BE2C (cell line): ENCODE data around the gene HEATR1.

ENCODE experiments used
- DNase-seq: peaks from one replicate; pipeline ENCODE4 v3.0.0-alpha.2; 2020
- H3K27me3 ChIP-seq: fragments of 250-450 bp; sonication (Bioruptor Pico); 2 replicates; pipeline ENCODE4 v1.5.1; 2020; ENCODE audit warnings: mild to moderate bottlenecking
- H3K36me3 ChIP-seq: fragments of 250-450 bp; sonication (Bioruptor Pico); 2 replicates; pipeline ENCODE4 v1.5.1; 2020; ENCODE audit warnings: mild to moderate bottlenecking
- H3K4me1 ChIP-seq: fragments of 250-450 bp; sonication (Bioruptor Pico); 2 replicates; pipeline ENCODE4 v1.5.1; 2020
- H3K4me3 ChIP-seq: 2 replicates; pipeline ENCODE4 v1.5.1; 2011; ENCODE audit warnings: low read depth, low read length
- H3K9me3 ChIP-seq: fragments of 250-450 bp; sonication (Bioruptor Pico); 2 replicates; pipeline ENCODE4 v1.5.1; 2020
- CTCF ChIP-seq: IDR thresholded peaks from 2 replicates; pipeline ENCODE4 v1.5.1; 2012; ENCODE audit warnings: mild to moderate bottlenecking, low read depth, low read length

HEATR1 gene

DNA sequence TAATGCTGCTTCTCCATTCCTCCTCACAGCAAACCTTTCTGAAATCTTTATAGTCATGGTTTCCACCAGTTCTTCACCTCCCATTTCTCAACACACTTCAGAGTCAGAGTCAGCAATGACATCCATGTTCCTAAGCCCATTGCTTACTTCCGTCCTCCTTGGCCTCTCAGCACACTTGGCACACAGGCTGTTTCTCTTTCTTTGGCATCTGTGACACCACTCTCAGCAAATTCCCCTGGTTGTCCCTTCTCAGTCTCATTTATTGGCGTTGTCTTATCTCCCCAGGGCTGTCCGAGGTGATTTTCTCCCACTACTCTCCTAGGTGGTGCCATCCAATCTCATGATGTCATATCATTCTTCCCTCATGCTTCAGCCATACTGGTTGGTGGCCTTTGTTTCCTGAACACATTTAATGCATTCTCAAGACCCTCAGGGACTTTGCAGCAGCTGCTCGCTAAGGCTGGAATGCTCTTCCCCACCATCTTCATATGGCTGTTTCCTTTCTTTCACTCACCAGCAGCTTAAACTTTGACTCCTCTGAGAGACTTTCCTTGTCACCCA lies 83.8 kb downstream of the HEATR1 start:
- Histone ChIP-seq H3K4me1 (peaks cover 2% of the 10 kb centered on the region; the same call in 1 of the 2 replicates), H3K4me3 (no peak overlapping the region)
- TF ChIP-seq CTCF = no peak

DNA sequence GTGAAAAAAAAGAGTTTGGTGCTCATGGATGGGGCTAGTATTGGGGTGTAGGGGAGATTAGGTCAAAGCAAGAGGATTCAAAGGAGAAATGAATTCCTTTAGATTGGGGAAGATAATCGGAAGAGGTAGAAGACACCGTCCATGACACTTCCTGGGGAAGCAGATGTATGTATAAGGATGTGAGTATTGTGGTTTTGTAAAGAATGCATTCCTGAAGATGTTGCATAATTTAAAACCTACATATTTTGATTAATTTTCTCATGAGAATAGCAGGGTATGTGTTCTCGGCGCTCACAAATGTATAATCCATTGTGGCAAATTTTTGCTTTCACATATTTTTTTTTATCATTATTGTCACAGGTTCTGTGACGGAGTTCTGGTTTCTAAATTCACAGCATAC lies 86.0 kb downstream of the HEATR1 start:
- Histone ChIP-seq H3K4me3 (no peak overlapping the region), H3K4me1 (no peaks in the 10 kb centered on the region), H3K27me3 (no peaks in the 10 kb centered on the region), H3K9me3 (no peaks in the 10 kb centered on the region), H3K36me3 (no peaks in the 10 kb centered on the region)
- TF ChIP-seq CTCF = no peak
- DNase-seq = no peak

More for the DNA sequence above, 83.8 kb downstream of the HEATR1 start:
- Histone ChIP-seq H3K36me3 (no peaks in the 10 kb centered on the region), H3K9me3 (no peaks in the 10 kb centered on the region), H3K27me3 (no peaks in the 10 kb centered on the region)
- DNase-seq = no peak

- H3K9me3 ChIP-seq = no peaks in the 10 kb centered on the region
- DNase-seq = no peak
- H3K36me3 ChIP-seq = no peaks in the 10 kb centered on the region
- no peak overlapping the region for H3K4me3 ChIP-seq
- no peak for TF ChIP-seq CTCF
- no peaks in the 10 kb centered on the region for H3K27me3 ChIP-seq
- H3K4me1 ChIP-seq = no peaks in the 10 kb centered on the region
Observed at GRCh38 chr1:236516929-236517704, 87.2 kb downstream of the HEATR1 start.

- no peaks in the 10 kb centered on the region for H3K27me3 ChIP-seq
- H3K36me3 ChIP-seq = no peaks in the 10 kb centered on the region
- H3K4me1 ChIP-seq = no peaks in the 10 kb centered on the region
- no peaks in the 10 kb centered on the region for H3K9me3 ChIP-seq
- no peak for DNase-seq
- no peak overlapping the region for H3K4me3 ChIP-seq
- TF ChIP-seq CTCF = no peak
Observed at GRCh38 chr1:236515443-236515958, 88.8 kb downstream of the HEATR1 start.

DNA sequence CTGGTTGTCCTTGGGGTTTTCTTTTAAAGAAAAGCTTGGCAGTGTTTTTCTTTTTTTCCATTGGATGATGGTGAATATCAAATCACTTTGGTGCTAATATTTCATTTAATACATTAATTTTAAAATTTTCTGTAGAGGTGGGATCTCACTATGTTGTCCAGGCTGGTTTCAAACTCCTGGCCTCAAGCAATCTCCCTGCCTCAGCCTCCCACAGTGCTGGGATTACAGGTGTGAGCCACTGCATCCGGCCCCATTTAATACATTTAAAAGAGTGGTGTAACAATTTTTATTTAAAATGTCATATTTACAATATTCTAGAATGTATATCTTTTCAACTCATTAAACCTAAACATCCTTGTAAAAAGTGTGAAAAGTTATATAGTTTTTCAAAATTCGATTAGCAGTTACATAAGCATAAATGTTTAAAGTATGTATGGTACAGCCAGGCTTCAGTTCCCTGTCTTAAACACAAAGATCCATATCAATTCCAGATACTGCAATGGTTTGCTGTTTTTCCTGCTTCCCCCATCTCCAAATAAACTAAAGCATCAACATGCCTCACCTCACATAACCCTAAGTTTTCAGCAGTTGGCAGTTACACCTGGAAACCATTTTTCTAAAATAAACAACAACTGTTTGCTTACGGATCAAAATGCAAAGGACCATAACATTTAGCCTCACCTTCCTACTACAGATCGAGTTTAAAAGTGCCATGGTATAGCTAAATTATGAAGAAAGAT lies 89.4 kb downstream of the HEATR1 start:
- no peak for DNase-seq
- no peak overlapping the region for H3K4me3 ChIP-seq
- H3K9me3 ChIP-seq = no peaks in the 10 kb centered on the region
- peaks cover 1% of the 10 kb centered on the region; the same call in 1 of the 2 replicates for H3K27me3 ChIP-seq
- no peaks in the 10 kb centered on the region for H3K36me3 ChIP-seq
- H3K4me1 ChIP-seq = no peaks in the 10 kb centered on the region
- no peak for TF ChIP-seq CTCF
